Liver (tissue), 9 donors: ENCODE results near the gene NPEPL1. TPM values are rescaled to one million over a fixed set of nuclear protein-coding genes. Genes with fewer than 3 reads are reported as not detected.

Experiments
- DNase-seq: peaks from one replicate; pipeline ENCODE4 v3.0.0-alpha.2; 2017; ENCODE audit warnings: low spot score
- H3K27ac ChIP-seq, 2 donors: one replicate each; pipeline ENCODE4 v1.7.0; 2013; ENCODE audit warnings: inconsistent platforms in 2 of 2, low read length in 2 of 2, control low read depth in 1 of 2, low read depth in 1 of 2, mild to moderate bottlenecking in 1 of 2
- H3K27me3 ChIP-seq, 4 donors: one replicate each; pipeline versions ENCODE4 v1.6.1 to v1.7.0; 2013; ENCODE audit warnings: low read length in 3 of 4, inconsistent platforms in 1 of 4, mild to moderate bottlenecking in 1 of 4, moderate library complexity in 1 of 4; ENCODE audit not compliant: control insufficient read depth in 4 of 4, insufficient read depth in 4 of 4
- H3K36me3 ChIP-seq, 4 donors: one replicate each; pipeline versions ENCODE4 v1.6.1 to v1.7.0; 2013; ENCODE audit warnings: low read length in 3 of 4, mild to moderate bottlenecking in 3 of 4, low read depth in 1 of 4, moderate library complexity in 1 of 4; ENCODE audit not compliant: control insufficient read depth in 4 of 4, insufficient read depth in 3 of 4
- H3K4me1 ChIP-seq, 4 donors: one replicate each; pipeline versions ENCODE4 v1.6.1 to v1.7.0; 2013; ENCODE audit warnings: low read length in 3 of 4, mild to moderate bottlenecking in 3 of 4, moderate library complexity in 1 of 4; ENCODE audit not compliant: control insufficient read depth in 4 of 4, insufficient read depth in 4 of 4
- H3K4me3 ChIP-seq, 3 donors: one replicate each; pipeline versions ENCODE4 v1.6.1 to v1.7.0; 2013; ENCODE audit warnings: low read length in 3 of 3, control low read depth in 1 of 3, low read depth in 1 of 3, mild to moderate bottlenecking in 1 of 3
- H3K9ac ChIP-seq, 2 donors: one replicate each; pipeline ENCODE4 v1.7.0; 2013; ENCODE audit warnings: low read length in 2 of 2, mild to moderate bottlenecking in 2 of 2, moderate library complexity in 2 of 2, control low read depth in 1 of 2, low read depth in 1 of 2
- H3K9me3 ChIP-seq, 4 donors: one replicate each; pipeline versions ENCODE4 v1.6.1 to v1.7.0; 2013; ENCODE audit warnings: low read length in 3 of 4; ENCODE audit not compliant: control insufficient read depth in 4 of 4
- EGR1 ChIP-seq, 2 donors: IDR thresholded peaks; 2 replicates each; pipeline ENCODE4 v1.6.1; 2016 to 2018; ENCODE audit warnings: antibody characterized with exemption in 2 of 2, low read depth in 2 of 2
- FOXA1 ChIP-seq: IDR thresholded peaks from 2 replicates; pipeline ENCODE4 v1.6.1; 2016; ENCODE audit warnings: antibody characterized with exemption
- FOXA2 ChIP-seq: IDR thresholded peaks from 2 replicates; pipeline ENCODE4 v1.6.1; 2016; ENCODE audit warnings: antibody characterized with exemption
- HNF4A ChIP-seq, 2 donors: conservative IDR thresholded peaks; 2 replicates each; pipeline ENCODE4 v1.6.1; 2016; ENCODE audit warnings: antibody characterized with exemption in 2 of 2, mild to moderate bottlenecking in 2 of 2
- HNF4G ChIP-seq: IDR thresholded peaks from 2 replicates; pipeline ENCODE4 v1.6.1; 2016; ENCODE audit warnings: antibody characterized with exemption
- NR2F2 ChIP-seq: IDR thresholded peaks from 2 replicates; pipeline ENCODE4 v1.6.1; 2016; ENCODE audit warnings: antibody characterized with exemption
- RAD21 ChIP-seq, 2 donors: IDR thresholded peaks; 2 replicates each; pipeline ENCODE4 v1.6.1; 2016; ENCODE audit warnings: antibody characterized with exemption in 2 of 2, mild to moderate bottlenecking in 2 of 2
- RXRA ChIP-seq, 2 donors: IDR thresholded peaks; 2 replicates each; pipeline ENCODE4 v1.6.1; 2017 to 2018; ENCODE audit warnings: antibody characterized with exemption in 2 of 2, mild to moderate bottlenecking in 1 of 2
- TAF1 ChIP-seq: conservative IDR thresholded peaks from 2 replicates; pipeline ENCODE4 v1.6.1; 2016; ENCODE audit warnings: antibody characterized with exemption, mild to moderate bottlenecking
- WGBS: extraction: QIAGEN DNeasy Blood & Tissue Kit; methylation state at CpG from one replicate; pipeline ENCODE4 v1.1.7; 2013; 5-methylcytosine and 5-hydroxymethylcytosine counted together
- polyA plus RNA-seq, 2 donors: library from polyadenylated mRNA; stranded (reverse) in 1 of 2; unstranded in 1 of 2; fragments of 200-250 nt in 1 of 2; fragments of >200 nt in 1 of 2; fragmentation: Nextera tagmentation in 1 of 2; extraction: Ambion mirVana in 1 of 2; gene quantifications; one replicate each; pipeline versions ENCODE4 v1.2.1 to v1.2.3, GENCODE V29; 2013 to 2015
- total RNA-seq, 2 donors: library from RNA; depleted of rRNA; stranded (reverse); fragments of >200 nt; gene quantifications; one replicate each; pipeline ENCODE4 v1.2.3, GENCODE V29; 2014
- TF ChIP-seq, protein P1 (sequence below): IDR thresholded peaks from 2 replicates; pipeline ENCODE4 v1.6.1; 2016; ENCODE audit warnings: antibody characterized with exemption, mild to moderate bottlenecking
- TF ChIP-seq, protein P2 (sequence below): IDR thresholded peaks from 2 replicates; pipeline ENCODE4 v1.6.1; 2016; ENCODE audit warnings: antibody characterized with exemption
- TF ChIP-seq, protein P3 (sequence below): fragments of 150-350 bp; IDR thresholded peaks from 2 replicates; pipeline ENCODE4 v1.5.1; 2017; ENCODE audit warnings: improper control_type of control experiment, low read depth, low read length; ENCODE audit not compliant: missing input control
- donor health status: healthy.
- donor health status: healthy.
- donor health status: healthy.
- donor health status: healthy.
- donor health status: healthy.

Gene NPEPL1
- total and polyA plus RNA-seq, 4 donors = 8.0 to 13.3 (median 10.9) TPM

DNA sequence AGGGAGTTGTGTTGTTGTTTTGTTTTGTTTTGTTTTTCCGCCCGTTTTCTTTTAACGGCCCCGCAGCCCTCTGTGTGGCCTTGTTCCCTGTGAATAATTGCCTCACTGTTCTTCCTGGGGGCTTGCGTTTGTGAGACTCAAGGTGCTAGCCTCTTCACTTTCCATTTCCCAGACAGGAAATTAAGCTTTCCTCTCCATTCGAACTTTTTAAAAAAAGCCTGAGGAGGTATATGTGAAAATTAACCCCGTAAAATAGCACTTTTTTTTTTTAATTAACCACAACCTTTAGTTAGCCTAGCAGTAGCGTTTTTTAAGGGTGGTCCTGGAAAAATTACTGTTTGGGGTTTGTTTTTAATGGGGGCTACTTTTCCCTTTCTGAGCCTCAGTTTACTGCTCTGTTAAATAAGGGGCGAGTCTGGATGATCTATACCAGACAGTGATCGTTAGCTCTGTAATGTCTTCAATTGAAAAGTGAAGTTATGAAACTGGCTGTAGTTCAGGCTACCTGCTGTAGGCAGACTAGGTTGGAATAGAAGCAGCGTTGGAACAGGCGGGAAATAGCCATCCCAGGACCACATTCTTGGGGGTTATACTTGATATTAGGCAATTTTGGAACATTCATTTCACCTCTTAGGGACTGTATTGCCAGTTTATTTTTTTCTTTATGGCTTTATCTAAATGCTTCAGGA is 39.9 kb upstream of the NPEPL1 start:
- peak; percentile 24 for DNase-seq
- no peak for TF ChIP-seq TAF1
- TF ChIP-seq FOXA2 = no peak
- TF ChIP-seq, protein P1, sequence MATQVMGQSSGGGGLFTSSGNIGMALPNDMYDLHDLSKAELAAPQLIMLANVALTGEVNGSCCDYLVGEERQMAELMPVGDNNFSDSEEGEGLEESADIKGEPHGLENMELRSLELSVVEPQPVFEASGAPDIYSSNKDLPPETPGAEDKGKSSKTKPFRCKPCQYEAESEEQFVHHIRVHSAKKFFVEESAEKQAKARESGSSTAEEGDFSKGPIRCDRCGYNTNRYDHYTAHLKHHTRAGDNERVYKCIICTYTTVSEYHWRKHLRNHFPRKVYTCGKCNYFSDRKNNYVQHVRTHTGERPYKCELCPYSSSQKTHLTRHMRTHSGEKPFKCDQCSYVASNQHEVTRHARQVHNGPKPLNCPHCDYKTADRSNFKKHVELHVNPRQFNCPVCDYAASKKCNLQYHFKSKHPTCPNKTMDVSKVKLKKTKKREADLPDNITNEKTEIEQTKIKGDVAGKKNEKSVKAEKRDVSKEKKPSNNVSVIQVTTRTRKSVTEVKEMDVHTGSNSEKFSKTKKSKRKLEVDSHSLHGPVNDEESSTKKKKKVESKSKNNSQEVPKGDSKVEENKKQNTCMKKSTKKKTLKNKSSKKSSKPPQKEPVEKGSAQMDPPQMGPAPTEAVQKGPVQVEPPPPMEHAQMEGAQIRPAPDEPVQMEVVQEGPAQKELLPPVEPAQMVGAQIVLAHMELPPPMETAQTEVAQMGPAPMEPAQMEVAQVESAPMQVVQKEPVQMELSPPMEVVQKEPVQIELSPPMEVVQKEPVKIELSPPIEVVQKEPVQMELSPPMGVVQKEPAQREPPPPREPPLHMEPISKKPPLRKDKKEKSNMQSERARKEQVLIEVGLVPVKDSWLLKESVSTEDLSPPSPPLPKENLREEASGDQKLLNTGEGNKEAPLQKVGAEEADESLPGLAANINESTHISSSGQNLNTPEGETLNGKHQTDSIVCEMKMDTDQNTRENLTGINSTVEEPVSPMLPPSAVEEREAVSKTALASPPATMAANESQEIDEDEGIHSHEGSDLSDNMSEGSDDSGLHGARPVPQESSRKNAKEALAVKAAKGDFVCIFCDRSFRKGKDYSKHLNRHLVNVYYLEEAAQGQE = no peak
- TF ChIP-seq, protein P2, sequence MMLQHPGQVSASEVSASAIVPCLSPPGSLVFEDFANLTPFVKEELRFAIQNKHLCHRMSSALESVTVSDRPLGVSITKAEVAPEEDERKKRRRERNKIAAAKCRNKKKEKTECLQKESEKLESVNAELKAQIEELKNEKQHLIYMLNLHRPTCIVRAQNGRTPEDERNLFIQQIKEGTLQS = no peak
- TF ChIP-seq EGR1 (IDR thresholded peaks at IDR 0.05; ENCODE audit: low read depth in 2 of 2) = no peak
- TF ChIP-seq HNF4G = no peak
- TF ChIP-seq HNF4A (conservative IDR thresholded peaks at IDR 0.05) = no peak
- TF ChIP-seq, protein P3, sequence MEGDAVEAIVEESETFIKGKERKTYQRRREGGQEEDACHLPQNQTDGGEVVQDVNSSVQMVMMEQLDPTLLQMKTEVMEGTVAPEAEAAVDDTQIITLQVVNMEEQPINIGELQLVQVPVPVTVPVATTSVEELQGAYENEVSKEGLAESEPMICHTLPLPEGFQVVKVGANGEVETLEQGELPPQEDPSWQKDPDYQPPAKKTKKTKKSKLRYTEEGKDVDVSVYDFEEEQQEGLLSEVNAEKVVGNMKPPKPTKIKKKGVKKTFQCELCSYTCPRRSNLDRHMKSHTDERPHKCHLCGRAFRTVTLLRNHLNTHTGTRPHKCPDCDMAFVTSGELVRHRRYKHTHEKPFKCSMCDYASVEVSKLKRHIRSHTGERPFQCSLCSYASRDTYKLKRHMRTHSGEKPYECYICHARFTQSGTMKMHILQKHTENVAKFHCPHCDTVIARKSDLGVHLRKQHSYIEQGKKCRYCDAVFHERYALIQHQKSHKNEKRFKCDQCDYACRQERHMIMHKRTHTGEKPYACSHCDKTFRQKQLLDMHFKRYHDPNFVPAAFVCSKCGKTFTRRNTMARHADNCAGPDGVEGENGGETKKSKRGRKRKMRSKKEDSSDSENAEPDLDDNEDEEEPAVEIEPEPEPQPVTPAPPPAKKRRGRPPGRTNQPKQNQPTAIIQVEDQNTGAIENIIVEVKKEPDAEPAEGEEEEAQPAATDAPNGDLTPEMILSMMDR = no peak
- TF ChIP-seq NR2F2 = no peak
- no peak for TF ChIP-seq RAD21 (IDR thresholded peaks at IDR 0.05)
- no peak for TF ChIP-seq FOXA1
- Histone ChIP-seq H3K27ac (peak overlapping the region; percentile 84 to 97), H3K9ac (peak overlapping the region; percentile 93 to 99), H3K27me3 (no peaks in the 10 kb centered on the region), H3K4me3 (peak overlapping the region; percentile 45 to 97 (median 69)), H3K9me3 (no peaks in the 10 kb centered on the region), H3K36me3 (no peaks in the 10 kb centered on the region), H3K4me1 (peaks cover 3 to 35% (median 24%) of the 10 kb centered on the region in 4 donors)
- 8% methylated on average over 12 of the region's 12 CpGs for WGBS

DNA sequence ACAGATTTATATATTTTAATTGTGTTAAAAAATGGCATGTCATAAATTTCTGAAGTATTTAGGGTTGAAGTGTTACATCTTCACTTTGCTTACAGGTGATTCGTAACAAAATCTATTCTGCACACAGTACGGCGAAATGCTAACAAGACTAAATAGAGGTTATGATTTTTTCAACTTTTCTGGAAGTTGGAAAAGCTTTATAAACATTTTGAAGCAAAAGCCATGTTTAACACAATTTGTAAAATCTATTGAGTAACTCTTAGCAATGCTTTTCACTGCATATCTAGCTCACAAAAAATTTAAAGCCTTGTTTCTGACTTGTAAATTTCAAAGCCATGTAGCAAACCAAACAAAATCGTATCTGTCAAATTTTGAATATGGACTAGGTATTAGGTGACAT is 38.3 kb upstream of the NPEPL1 start:
- WGBS = 92% methylated on average over 4 of the region's 4 CpGs
- H3K4me3 ChIP-seq = no peak overlapping the region
- H3K27me3 ChIP-seq = no peaks in the 10 kb centered on the region
- H3K36me3 ChIP-seq = no peaks in the 10 kb centered on the region
- no peak overlapping the region for H3K9ac ChIP-seq
- no peak overlapping the region for H3K27ac ChIP-seq
- no peak for TF ChIP-seq RXRA (IDR thresholded peaks at IDR 0.05)
- DNase-seq = no peak
- H3K4me1 ChIP-seq = peaks cover 3 to 36% (median 24%) of the 10 kb centered on the region in 4 donors
- no peaks in the 10 kb centered on the region for H3K9me3 ChIP-seq
